Stomach (tissue), 4 donors: ENCODE results near the gene GRB10.

Source experiments
- POLR2AphosphoS5 ChIP-seq, 3 donors: sonication (generic); formaldehyde crosslinking; IDR thresholded peaks; one replicate each; pipeline ENCODE4 v1.6.1; 2016; ENCODE audit warnings: antibody characterized with exemption in 3 of 3
- TF ChIP-seq, protein P1 (sequence below), 7 experiments: fragments of 450-650 bp in 4 of 7; fragments of 200-600 bp in 3 of 7; sonication (generic) in 3 of 7; IDR thresholded peaks; one replicate each; pipeline ENCODE4 v1.5.1; 2016 to 2019; ENCODE audit warnings: antibody characterized with exemption in 7 of 7, control low read depth in 2 of 7, mild to moderate bottlenecking in 1 of 7

- TF ChIP-seq, protein P1, sequence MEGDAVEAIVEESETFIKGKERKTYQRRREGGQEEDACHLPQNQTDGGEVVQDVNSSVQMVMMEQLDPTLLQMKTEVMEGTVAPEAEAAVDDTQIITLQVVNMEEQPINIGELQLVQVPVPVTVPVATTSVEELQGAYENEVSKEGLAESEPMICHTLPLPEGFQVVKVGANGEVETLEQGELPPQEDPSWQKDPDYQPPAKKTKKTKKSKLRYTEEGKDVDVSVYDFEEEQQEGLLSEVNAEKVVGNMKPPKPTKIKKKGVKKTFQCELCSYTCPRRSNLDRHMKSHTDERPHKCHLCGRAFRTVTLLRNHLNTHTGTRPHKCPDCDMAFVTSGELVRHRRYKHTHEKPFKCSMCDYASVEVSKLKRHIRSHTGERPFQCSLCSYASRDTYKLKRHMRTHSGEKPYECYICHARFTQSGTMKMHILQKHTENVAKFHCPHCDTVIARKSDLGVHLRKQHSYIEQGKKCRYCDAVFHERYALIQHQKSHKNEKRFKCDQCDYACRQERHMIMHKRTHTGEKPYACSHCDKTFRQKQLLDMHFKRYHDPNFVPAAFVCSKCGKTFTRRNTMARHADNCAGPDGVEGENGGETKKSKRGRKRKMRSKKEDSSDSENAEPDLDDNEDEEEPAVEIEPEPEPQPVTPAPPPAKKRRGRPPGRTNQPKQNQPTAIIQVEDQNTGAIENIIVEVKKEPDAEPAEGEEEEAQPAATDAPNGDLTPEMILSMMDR (IDR thresholded peaks at IDR 0.05), result no peak
- no peak for TF ChIP-seq POLR2AphosphoS5 (IDR thresholded peaks at IDR 0.05)
Measured at GRCh38 chr7:50717181-50717580, 65.5 kb downstream of the GRB10 start.
